ENCODE data around the gene CHST6. TPM values are rescaled to one million over a fixed set of nuclear protein-coding genes. Genes with fewer than 3 reads are reported as not detected.

CHST6 gene
- total RNA-seq, 1 donor from 2014 or later, result 0.02 TPM

DNA sequence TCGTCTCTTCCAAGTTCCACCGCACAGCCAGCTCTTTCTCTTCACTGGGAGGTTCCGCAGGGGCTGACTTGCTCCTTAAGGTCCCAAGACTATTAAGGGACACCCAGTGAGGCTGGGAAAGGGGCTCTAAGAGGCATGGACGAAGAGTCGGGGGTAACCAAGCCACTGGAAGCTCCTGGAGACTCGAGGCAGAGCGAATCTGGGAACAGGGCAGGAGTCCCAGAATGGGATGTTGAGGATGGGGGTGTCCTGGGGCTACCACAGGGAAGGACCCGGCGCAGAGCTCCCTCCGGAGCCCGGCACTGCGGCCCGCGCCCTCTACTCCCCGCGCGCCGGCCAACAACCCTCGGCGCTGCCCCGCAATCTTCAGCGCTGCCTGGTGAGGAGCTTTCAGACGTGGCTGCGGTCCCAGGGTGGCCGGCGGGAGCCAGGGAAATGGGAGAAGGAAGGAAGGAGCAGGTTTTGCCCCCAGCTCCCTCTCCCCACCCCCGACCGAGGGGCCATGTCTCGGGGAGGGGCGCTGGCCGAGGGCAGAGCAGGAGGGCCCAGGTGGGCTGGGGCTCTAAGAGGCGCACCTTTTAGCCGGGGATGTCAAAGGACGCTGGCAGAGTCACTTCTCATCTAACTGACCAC is 40.1 kb upstream of the CHST6 start:
- TF ChIP-seq, protein P1, sequence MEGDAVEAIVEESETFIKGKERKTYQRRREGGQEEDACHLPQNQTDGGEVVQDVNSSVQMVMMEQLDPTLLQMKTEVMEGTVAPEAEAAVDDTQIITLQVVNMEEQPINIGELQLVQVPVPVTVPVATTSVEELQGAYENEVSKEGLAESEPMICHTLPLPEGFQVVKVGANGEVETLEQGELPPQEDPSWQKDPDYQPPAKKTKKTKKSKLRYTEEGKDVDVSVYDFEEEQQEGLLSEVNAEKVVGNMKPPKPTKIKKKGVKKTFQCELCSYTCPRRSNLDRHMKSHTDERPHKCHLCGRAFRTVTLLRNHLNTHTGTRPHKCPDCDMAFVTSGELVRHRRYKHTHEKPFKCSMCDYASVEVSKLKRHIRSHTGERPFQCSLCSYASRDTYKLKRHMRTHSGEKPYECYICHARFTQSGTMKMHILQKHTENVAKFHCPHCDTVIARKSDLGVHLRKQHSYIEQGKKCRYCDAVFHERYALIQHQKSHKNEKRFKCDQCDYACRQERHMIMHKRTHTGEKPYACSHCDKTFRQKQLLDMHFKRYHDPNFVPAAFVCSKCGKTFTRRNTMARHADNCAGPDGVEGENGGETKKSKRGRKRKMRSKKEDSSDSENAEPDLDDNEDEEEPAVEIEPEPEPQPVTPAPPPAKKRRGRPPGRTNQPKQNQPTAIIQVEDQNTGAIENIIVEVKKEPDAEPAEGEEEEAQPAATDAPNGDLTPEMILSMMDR (IDR thresholded peaks at IDR 0.05), result no peak
- no peaks in the 10 kb centered on the region for H3K36me3 Mint-ChIP-seq (ENCODE audit: low read depth)
- H3K27ac Mint-ChIP-seq, result no peak overlapping the region
- no peaks in the 10 kb centered on the region for H3K9me3 Mint-ChIP-seq
- CTCF ChIA-PET, result no interaction called here
- POLR2A ChIA-PET, result no interaction called here
- no peak for ATAC-seq (ENCODE audit: low read depth)
- H3K4me1 Mint-ChIP-seq, result no peaks in the 10 kb centered on the region
- DNase-seq, result no peak
- no peak overlapping the region for H3K4me3 Mint-ChIP-seq
- intact Hi-C loops (cut with micrococcal nuclease), result no loop called here
- peaks cover 5% of the 10 kb centered on the region for H3K27me3 Mint-ChIP-seq

DNA sequence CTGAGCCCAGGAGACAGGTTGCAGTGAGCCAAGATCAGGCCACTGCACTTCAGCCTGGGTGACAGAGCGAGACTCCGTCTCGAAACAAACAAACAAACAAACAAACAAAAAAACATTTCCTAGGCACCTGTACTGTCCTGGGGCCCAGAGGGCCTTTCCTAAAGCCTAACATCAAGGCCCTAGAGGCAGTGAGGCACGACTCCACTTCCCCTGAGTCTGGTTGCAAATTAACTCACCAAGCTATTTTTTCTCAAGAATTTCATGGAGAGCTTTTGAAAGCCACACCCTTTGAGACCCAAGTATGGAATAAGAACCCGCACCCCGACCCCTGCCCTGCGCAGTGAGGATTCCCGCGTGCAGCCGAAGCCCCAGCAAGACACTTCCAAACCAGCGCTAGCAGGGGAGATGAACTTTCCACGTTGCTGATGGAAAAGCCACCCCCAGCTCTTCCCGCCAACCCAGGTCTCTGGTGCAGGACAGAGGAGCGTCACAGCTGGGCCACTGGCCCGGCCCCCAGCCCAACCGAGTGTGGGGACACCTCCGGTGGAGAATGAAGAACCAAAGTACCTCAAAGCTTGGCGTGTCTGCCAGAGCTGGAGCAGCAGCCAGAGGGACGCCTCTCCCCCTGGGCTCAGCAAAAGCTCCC is 39.4 kb upstream of the CHST6 start:
- H3K36me3 Mint-ChIP-seq (ENCODE audit: low read depth), result no peaks in the 10 kb centered on the region
- CTCF ChIA-PET, result no interaction called here
- no peak overlapping the region for H3K4me3 Mint-ChIP-seq
- no peak overlapping the region for H3K27ac Mint-ChIP-seq
- H3K4me1 Mint-ChIP-seq, result no peaks in the 10 kb centered on the region
- DNase-seq (no peak), ATAC-seq (ENCODE audit: low read depth) (no peak)
- H3K27me3 Mint-ChIP-seq, result peaks cover 5% of the 10 kb centered on the region
- TF ChIP-seq, protein P1 (IDR thresholded peaks at IDR 0.05), result no peak
- POLR2A ChIA-PET, result no interaction called here
- no peaks in the 10 kb centered on the region for H3K9me3 Mint-ChIP-seq
- intact Hi-C loops (cut with micrococcal nuclease), result no loop called here

DNA sequence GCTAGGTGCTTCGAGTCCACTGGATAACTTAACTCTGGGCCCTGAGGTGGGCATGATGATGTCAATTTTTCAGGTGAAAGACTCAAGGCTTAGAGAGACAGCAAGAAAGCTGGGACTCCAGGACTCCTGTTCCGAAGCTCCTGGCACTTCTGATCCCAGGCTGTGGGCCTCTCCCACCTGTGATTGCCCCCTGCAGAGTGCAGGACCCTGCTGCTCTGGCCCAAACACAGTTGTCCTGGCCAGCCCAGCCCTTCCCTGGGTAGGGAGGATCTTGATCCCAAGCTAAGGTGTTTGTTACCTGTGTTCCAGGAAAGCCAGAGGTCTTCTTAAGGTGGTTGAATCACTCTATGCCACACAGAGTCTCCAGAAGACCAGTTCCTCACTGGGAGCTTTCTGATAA is 37.5 kb upstream of the CHST6 start:
- no peak overlapping the region for H3K4me3 Mint-ChIP-seq
- ATAC-seq (ENCODE audit: low read depth) (no peak), DNase-seq (no peak)
- H3K27ac Mint-ChIP-seq, result no peak overlapping the region
- intact Hi-C loops (cut with micrococcal nuclease), result no loop called here
- H3K4me1 Mint-ChIP-seq, result no peaks in the 10 kb centered on the region
- TF ChIP-seq, protein P1 (IDR thresholded peaks at IDR 0.05), result no peak
- ChIA-PET CTCF (interaction anchor here (1.0 kb wide), 1 partner anchor 15 kb away, joined by 4 read pairs; no protein-coding TSS in a partner anchor), POLR2A (no interaction called here)
- no peaks in the 10 kb centered on the region for H3K9me3 Mint-ChIP-seq
- peaks cover 5% of the 10 kb centered on the region for H3K27me3 Mint-ChIP-seq
- no peaks in the 10 kb centered on the region for H3K36me3 Mint-ChIP-seq (ENCODE audit: low read depth)

DNA sequence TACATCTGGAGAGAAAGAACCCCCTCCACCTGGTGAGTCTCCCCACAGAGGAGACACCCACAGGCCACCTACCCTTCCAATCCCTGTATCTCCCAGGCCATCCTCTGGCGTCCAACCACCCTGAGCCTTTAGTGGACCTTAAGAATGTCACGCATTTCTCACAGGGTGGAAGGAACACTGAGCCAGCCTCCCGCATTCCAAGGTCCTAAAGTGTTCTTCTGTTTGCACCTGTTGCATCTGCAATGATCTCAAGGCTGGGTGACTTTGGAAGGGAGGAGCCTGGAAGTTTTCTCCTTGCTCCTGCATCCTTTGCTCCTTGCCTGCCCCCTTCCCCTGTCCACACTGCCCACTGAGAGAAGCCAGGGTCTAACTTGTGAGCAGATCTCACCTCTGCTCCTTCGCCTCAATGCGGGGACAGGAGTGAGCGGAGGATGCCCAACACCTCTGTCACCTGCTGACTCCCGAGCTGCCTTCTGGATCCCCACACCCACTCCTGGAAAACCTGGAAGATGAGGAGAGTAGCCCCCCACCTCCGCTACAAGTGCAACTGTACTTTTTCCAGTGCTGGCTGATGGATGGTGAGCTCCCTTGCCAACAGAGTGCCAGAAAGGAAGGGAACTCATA is 37.0 kb upstream of the CHST6 start:
- Mint-ChIP-seq H3K4me3 (no peak overlapping the region), H3K9me3 (no peaks in the 10 kb centered on the region), H3K36me3 (ENCODE audit: low read depth) (no peaks in the 10 kb centered on the region), H3K27ac (no peak overlapping the region), H3K4me1 (no peaks in the 10 kb centered on the region), H3K27me3 (peaks cover 5% of the 10 kb centered on the region)
- ChIA-PET CTCF (interaction anchor here (1.0 kb wide), 1 partner anchor 14 kb away, joined by 4 read pairs; no protein-coding TSS in a partner anchor), POLR2A (interaction anchor here (0.6 kb wide), 1 partner anchor 56 kb away, joined by 4 read pairs; no protein-coding TSS in a partner anchor)
- TF ChIP-seq, protein P1 (IDR thresholded peaks at IDR 0.05), result no peak
- ATAC-seq (ENCODE audit: low read depth) (no peak), DNase-seq (no peak)
- intact Hi-C loops (cut with micrococcal nuclease), result no loop called here

DNA sequence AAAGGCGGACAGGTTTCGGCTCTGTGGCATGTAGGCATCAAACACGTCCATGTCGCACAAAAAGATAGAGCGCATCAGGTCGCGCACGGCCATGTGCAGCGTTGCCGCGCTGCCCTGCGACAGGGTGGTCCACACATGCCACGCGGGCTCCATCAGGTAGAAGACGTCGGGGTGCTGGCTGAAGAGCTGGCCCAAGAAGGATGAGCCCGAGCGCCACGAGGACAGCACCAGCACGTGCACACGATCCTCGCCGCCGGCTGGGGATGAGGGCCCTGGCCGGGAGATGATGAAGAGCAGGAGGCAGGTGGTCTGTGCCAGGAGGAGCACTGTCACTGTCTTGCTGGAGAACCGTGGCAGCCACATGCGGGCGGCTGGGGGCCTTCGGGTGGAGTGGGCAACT is 34.7 kb upstream of the CHST6 start:
- DNase-seq, result no peak
- TF ChIP-seq, protein P1 (IDR thresholded peaks at IDR 0.05), result no peak
- no peak overlapping the region for H3K27ac Mint-ChIP-seq
- POLR2A ChIA-PET, result no interaction called here
- CTCF ChIA-PET, result no interaction called here
- no peaks in the 10 kb centered on the region for H3K4me1 Mint-ChIP-seq
- H3K9me3 Mint-ChIP-seq, result no peaks in the 10 kb centered on the region
- ATAC-seq (ENCODE audit: low read depth), result no peak
- no peaks in the 10 kb centered on the region for H3K36me3 Mint-ChIP-seq (ENCODE audit: low read depth)
- peaks cover 5% of the 10 kb centered on the region for H3K27me3 Mint-ChIP-seq
- intact Hi-C loops (cut with micrococcal nuclease), result no loop called here
- no peak overlapping the region for H3K4me3 Mint-ChIP-seq
